Ishikawa (cell line): Measurements from ENCODE around the gene NOL12.

Experiments used
- EP300 ChIP-seq: IDR thresholded peaks from 2 replicates; pipeline ENCODE4 v1.6.1; 2012; ENCODE audit warnings: borderline replicate concordance
- MAX ChIP-seq: IDR thresholded peaks from 2 replicates; pipeline ENCODE4 v1.6.1; 2012
- TAF1 ChIP-seq: IDR thresholded peaks from 2 replicates; pipeline ENCODE4 v1.6.1; 2012; ENCODE audit warnings: low read depth, mild to moderate bottlenecking
- YY1 ChIP-seq: IDR thresholded peaks from 2 replicates; pipeline ENCODE4 v1.6.1; 2012; ENCODE audit warnings: low read depth

GRCh38 chr22:37710675-37711074 lies 24.5 kb downstream of the NOL12 start:
- TF ChIP-seq EP300 (no peak), MAX (no peak), YY1 (no peak), TAF1 (no peak)
